ENCODE results near the gene EFNA2. TPM values are rescaled to one million over a fixed set of nuclear protein-coding genes. Genes with fewer than 3 reads are reported as not detected.

Gene EFNA2
- total RNA-seq, 1 experiment from 2014 or later: not detected

DNA sequence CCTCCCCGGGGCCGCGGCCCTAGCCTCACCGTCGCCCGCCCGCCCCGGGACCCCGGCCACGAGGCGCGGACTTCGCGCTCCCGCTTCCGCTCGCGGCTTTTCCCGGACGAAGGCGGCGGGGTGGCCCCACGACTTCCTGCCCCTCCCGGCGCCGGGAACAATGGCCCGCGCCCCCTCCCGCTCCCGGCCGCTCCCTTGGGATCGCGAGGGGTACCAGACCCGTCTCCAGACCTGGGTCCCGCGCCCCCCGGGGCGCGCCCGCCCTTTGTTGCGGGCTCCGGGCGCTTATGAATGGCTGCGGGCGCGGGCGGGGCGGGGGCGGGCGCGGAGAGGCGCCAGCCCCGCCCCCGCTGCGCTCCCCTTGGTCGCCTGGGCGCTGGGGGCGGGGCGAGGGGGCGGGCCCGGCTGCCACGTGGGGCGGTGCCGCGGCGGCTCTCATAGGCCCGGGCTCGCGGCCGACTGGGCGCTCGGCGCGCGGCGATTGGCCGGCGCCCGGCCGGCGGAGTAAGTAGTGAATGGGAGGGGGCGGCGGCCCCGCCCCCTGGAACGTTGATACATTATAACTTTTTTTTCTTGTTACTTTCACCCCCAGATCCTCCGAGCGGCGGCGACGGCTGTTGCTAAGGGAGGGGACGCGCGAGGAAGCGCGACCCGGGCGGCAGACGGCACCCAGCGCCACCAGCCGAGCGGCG, 36.2 kb upstream of the EFNA2 start:
- DNase-seq (ENCODE audit: low read depth): peak; percentile 95

GRCh38 chr19:1249990-1250436, 35.7 kb upstream of the EFNA2 start:
- DNase-seq (ENCODE audit: low read depth): no peak

GRCh38 chr19:1250437-1251260, 35.0 kb upstream of the EFNA2 start:
- peak; percentile 49 for DNase-seq (ENCODE audit: low read depth)

- peak; percentile 79 for DNase-seq (ENCODE audit: low read depth)
Observed at GRCh38 chr19:1251330-1252220, 34.1 kb upstream of the EFNA2 start.

GRCh38 chr19:1252221-1252820, 33.4 kb upstream of the EFNA2 start:
- peak; percentile 97 for DNase-seq (ENCODE audit: low read depth)

- DNase-seq (ENCODE audit: low read depth): peak; percentile 97
Observed at GRCh38 chr19:1252821-1253513, 32.7 kb upstream of the EFNA2 start.

- DNase-seq (ENCODE audit: low read depth): no peak
Observed at GRCh38 chr19:1253514-1254080, 32.1 kb upstream of the EFNA2 start.

- no peak for DNase-seq (ENCODE audit: low read depth)
Observed at GRCh38 chr19:1254081-1254527, 31.6 kb upstream of the EFNA2 start.

DNA sequence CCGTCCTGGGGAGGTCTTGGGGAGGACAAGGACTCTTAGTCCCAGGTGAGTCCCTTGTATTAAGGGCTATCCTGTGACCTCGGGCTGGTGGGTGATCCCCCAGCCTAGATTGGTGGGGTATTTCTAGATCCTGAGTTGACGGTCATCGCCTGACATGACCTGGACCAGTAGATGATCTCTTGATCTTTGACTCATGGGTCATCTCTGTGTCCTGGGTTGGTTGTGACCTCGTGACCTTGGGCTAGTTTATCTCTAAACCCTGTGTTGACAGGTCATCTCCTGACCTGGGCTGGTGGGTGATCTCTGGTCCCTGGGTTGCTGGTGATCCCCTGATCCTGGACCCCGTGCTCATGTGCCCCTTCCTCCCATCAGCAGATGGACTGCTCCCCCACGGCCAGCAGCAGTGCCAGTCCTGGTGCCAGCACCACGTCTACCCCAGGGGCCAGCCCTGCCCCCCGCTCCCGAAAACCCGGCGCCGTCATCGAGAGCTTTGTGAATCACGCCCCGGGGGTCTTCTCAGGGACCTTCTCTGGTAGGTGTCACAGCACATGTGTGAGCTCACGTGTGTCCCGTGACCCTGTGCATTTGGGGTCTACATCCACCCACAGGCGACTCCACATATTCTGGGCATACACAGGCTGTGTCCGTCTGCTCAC, 31.0 kb upstream of the EFNA2 start:
- DNase-seq (ENCODE audit: low read depth): no peak

DNA sequence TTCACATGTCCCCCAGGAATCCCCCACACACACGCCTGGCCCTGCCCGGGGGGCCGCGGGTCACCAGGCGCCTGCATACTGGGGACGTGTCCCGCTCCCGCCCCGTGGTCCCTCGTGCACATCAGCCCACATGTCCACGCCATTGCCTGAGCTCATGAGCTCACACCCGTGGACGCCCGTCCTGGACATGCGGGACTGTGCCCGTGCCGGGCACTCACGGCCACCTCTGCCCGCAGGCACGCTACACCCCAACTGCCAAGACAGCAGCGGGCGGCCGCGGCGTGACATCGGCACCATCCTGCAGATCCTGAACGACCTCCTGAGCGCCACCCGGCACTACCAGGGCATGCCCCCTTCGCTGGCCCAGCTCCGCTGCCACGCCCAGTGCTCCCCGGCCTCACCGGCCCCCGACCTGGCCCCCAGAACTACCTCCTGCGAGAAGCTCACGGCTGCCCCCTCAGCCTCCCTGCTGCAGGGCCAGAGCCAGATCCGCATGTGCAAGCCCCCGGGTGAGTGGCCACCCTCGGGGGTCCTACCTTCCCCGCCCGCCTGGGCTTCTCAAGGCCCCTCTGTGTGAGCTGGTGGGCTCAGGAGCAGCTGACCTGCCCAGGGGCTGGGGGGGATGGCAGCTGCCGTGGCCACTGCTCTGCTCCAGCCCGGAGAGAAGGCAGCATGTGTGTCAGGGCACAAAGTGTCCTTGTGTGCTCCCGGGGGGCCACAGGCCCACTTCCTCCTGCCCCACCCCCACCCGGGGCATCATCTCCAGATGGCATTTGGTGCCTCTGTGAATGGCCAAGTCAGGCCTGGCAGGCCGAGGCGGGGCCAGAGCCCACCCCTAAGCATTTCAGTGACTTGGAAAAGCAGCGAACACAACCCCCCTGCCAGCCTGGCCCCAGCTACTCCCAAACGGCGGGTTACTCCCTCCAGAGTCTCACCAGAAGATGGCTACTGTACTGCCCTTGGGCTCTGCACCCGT, 30.2 kb upstream of the EFNA2 start:
- no peak for DNase-seq (ENCODE audit: low read depth)

- no peak for DNase-seq (ENCODE audit: low read depth)
Observed at GRCh38 chr19:1256646-1257474, 28.8 kb upstream of the EFNA2 start.

DNA sequence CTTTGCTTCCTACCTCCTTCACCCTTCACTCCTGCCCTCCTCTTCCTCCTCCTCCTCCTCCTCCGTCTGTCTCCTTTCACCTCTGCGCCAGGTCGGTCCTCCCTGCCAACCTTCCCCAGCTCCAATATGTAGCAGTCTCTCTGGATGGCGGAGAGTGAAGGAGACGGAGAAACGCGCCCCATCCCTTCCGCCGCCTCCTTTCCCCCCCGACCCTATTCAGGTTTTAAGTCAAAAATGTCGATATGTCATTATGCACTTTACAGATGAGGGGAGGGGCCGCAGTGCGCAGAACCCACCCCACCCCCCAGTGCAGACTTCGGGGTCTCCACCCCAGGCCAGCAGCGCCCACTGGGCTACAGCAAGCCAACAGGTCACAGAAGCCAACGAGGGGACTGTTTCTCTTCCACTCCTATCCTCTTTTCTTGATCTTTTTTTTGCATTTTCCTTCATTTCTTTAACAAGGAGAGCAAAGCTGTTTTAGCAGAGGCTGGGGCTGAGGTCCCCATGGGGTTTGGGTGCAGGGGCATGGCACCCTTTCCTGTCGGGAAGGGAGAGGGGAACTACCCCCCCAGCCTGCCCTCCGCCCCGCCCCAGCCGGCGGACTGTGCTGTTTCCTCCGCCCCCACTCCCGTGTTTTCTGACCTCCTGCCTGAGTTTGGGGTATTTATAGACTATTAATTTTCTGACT, 28.1 kb upstream of the EFNA2 start:
- DNase-seq (ENCODE audit: low read depth): no peak

- no peak for DNase-seq (ENCODE audit: low read depth)
Observed at GRCh38 chr19:1258163-1258492, 27.5 kb upstream of the EFNA2 start.

DNA sequence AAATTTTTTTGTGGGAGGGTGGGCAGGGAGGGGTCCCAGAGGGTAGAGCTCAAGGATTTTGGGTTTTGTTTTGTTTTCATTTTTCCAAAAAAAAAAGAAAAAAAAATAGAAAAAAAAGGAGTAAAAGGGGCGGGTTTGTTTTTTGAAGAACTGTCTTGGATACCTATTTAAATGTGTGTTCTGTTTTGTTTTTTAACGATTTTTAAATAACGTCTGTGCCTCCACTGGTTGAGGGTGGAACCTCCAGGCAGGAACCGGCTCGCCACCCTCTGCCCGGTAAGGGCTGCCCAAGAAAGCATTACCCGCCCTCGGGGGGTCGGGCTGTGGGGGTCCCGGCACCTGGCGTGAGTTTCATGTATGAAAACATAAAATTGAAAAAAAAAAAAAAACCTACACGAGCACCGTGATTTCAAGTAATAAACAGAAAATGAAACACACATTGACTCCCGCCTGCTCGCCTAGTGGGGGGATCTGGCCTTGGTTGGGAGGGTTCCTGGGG, 26.9 kb upstream of the EFNA2 start:
- no peak for DNase-seq (ENCODE audit: low read depth)

DNA sequence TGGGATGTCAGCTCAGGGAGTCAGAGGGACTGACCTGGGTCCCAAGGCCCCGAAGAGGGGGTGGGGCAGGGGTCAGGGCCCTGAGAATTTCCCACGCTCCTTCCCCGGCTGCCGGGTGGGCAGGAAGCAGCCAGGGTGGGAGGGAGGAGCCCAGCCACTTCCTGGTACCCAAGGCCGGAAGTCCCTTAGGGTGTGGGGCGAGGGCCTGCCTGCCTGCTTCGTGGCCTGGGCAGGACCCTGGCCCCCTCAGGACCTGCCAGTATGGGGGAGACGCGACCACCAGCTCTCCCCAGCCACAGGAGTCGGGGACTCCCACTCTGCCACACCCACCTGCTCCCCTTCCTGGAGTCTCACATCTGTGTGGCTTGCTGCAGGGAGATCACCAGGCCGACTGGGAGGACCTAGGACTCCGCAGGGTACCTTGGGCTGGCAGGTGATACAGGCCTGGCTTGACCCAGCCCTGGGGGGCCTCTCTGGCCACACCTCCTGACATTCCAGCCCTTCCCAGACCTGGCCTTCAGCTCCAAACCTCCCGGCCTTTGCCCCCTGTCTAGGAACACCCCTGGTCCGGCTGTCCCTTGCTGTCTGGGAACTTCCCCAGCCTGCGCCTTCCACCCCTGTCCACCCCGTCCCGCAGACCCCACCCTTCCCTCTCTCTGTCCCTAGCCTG, 26.3 kb upstream of the EFNA2 start:
- DNase-seq (ENCODE audit: low read depth): peak; percentile 85

DNA sequence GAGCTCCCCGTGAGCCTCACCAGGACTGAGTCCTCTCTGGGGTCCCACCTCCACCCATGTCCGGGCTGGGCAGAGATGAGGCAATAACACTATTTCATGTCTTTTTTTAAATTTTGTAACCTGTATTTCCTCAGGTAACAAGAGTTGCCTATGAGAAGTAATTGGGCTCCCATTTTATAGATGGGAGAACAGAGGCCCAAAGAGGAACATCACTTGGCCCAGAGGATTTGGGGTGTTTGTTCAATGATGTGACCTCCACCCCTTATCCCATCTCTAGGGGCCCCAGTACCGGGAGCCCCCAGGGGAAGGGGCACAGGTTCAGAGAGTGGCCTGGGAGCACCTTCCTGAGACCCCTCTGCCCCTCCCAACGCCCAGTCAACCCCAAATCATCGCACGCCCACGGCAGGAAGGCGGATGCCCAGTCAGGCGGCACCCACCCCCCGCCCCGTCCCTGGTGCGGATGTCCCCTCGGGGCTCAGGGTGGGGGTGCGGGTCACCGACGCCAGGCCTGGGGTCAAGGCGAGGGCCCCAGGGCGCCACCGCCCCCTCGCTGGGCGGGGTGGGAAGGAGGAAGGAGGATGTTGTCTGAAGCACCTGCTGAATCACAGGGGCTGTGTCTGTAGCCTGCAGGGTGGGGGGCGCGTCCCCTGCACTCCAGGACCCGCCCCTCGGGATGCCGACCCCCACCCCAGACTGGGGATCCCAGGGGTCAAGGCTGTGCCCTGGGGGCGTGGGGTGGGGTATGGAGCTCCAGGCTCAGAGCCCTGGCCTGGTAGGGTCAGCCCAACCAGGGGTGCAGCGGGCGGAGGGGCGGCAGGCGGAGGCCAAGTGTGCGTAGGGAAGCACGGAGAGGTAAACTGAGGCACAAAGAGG, 25.6 kb upstream of the EFNA2 start:
- DNase-seq (ENCODE audit: low read depth): peak; percentile 69
